Esophagus squamous epithelium (tissue), 4 donors: ENCODE data around the gene CASP4.

ENCODE experiments used
- POLR2A ChIP-seq, 4 donors: fragments of 450-650 bp; IDR thresholded peaks; one replicate each; pipeline ENCODE4 v1.6.1; 2017; ENCODE audit warnings: antibody characterized with exemption in 4 of 4, mild to moderate bottlenecking in 4 of 4, moderate library complexity in 3 of 4
- TF ChIP-seq, protein P1 (sequence below), 6 experiments: fragments of 450-650 bp in 4 of 6; fragments of 200-600 bp in 2 of 6; sonication (generic) in 2 of 6; IDR thresholded peaks; one replicate each; pipeline ENCODE4 v1.5.1; 2016 to 2019; ENCODE audit warnings: antibody characterized with exemption in 6 of 6, mild to moderate bottlenecking in 4 of 6, moderate library complexity in 4 of 6

DNA sequence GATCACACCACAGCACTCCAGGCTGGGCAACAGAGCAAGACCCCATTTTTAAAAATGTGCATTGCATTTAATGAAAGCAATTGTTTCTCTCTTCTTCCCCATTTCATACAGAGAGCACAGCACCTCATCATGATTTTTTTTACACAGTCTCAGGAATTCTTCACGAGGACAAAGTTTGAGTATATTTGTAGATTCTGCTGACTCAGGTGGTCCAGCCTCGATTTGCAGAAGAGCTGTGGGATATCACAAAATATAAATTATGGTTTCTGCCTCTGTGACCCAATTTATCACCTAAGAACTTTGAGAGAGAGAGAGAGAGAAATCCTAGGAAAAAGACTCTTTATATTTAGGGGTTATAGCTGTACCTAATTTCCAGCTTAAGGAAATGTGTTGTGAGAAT is 34.8 kb upstream of the CASP4 start:
- TF ChIP-seq, protein P1, sequence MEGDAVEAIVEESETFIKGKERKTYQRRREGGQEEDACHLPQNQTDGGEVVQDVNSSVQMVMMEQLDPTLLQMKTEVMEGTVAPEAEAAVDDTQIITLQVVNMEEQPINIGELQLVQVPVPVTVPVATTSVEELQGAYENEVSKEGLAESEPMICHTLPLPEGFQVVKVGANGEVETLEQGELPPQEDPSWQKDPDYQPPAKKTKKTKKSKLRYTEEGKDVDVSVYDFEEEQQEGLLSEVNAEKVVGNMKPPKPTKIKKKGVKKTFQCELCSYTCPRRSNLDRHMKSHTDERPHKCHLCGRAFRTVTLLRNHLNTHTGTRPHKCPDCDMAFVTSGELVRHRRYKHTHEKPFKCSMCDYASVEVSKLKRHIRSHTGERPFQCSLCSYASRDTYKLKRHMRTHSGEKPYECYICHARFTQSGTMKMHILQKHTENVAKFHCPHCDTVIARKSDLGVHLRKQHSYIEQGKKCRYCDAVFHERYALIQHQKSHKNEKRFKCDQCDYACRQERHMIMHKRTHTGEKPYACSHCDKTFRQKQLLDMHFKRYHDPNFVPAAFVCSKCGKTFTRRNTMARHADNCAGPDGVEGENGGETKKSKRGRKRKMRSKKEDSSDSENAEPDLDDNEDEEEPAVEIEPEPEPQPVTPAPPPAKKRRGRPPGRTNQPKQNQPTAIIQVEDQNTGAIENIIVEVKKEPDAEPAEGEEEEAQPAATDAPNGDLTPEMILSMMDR (IDR thresholded peaks at IDR 0.05), result no peak
- TF ChIP-seq POLR2A (IDR thresholded peaks at IDR 0.05), result no peak
